ENCODE data around the gene CHRDL2.

GRCh38 chr11:74654976-74655375 lies 76.2 kb downstream of the CHRDL2 start:
- TF ChIP-seq CTCF (IDR thresholded peaks at IDR 0.05), result no peak
- no peak for TF ChIP-seq EZH2 (IDR thresholded peaks at IDR 0.05; ENCODE audit: borderline replicate concordance, insufficient read depth, low read depth, low read length, poor library complexity, severe bottlenecking)
